GM23338 (cell line): Measurements from ENCODE around the gene TMEM38A. TPM values are rescaled to one million over a fixed set of nuclear protein-coding genes. Genes with fewer than 3 reads are reported as not detected.

Source experiments
- ATAC-seq: fragments of 200-7000 bp; cut with Tn5 transposase; 3 replicates; pipeline ENCODE4 v1.9.1; 2020
- DNase-seq: peaks from one replicate; pipeline ENCODE4 v3.0.0-alpha.2; 2015; ENCODE audit warnings: low spot score
- H2AFZ ChIP-seq: fragments of 200-600 bp; sonication (generic); 2 replicates; pipeline ENCODE4 v1.8.0; 2016; ENCODE audit warnings: antibody characterized with exemption, mild to moderate bottlenecking, moderate library complexity
- H3F3A ChIP-seq: fragments of 200-600 bp; sonication (generic); replicated peaks from 2 replicates; pipeline ENCODE4 v1.8.0; 2017; ENCODE audit warnings: antibody characterized with exemption, mixed run types, low read depth
- H3K27ac ChIP-seq: fragments of 200-600 bp; sonication (generic); 2 replicates; pipeline ENCODE4 v1.6.1; 2016; ENCODE audit warnings: low read depth
- H3K27me3 ChIP-seq: fragments of 200-600 bp; sonication (generic); 2 replicates; pipeline ENCODE4 v1.8.0; 2016; ENCODE audit warnings: mild to moderate bottlenecking, mixed run types, moderate library complexity; ENCODE audit not compliant: insufficient read depth
- H3K36me3 ChIP-seq: fragments of 200-600 bp; sonication (generic); 2 replicates; pipeline ENCODE4 v1.8.0; 2016; ENCODE audit warnings: mild to moderate bottlenecking; ENCODE audit not compliant: insufficient read depth
- H3K4me1 ChIP-seq: fragments of 200-600 bp; sonication (generic); 2 replicates; pipeline ENCODE4 v1.8.0; 2016; ENCODE audit warnings: mild to moderate bottlenecking, moderate library complexity; ENCODE audit not compliant: insufficient read depth
- H3K4me2 ChIP-seq: fragments of 200-600 bp; sonication (generic); 2 replicates; pipeline ENCODE4 v1.7.1; 2017; ENCODE audit warnings: mixed run types
- H3K4me3 ChIP-seq: fragments of 200-600 bp; sonication (generic); 2 replicates; pipeline ENCODE4 v1.6.1; 2016; ENCODE audit warnings: mixed run types
- H3K79me2 ChIP-seq: fragments of 200-600 bp; sonication (generic); replicated peaks from 2 replicates; pipeline ENCODE4 v1.8.0; 2017; ENCODE audit warnings: mild to moderate bottlenecking; ENCODE audit not compliant: insufficient read depth
- H3K9me2 ChIP-seq: fragments of 200-600 bp; sonication (generic); 2 replicates; pipeline ENCODE4 v1.8.0; 2017; ENCODE audit not compliant: insufficient read depth
- H4K20me1 ChIP-seq: fragments of 200-600 bp; sonication (generic); replicated peaks from 2 replicates; pipeline ENCODE4 v1.8.0; 2017; ENCODE audit warnings: mild to moderate bottlenecking; ENCODE audit not compliant: insufficient read depth
- H3K27ac Mint-ChIP-seq: 2 replicates; pipeline ENCODE4 v1.8.0; 2020; ENCODE audit warnings: inconsistent platforms, mild to moderate bottlenecking, moderate library complexity, mixed read lengths
- H3K27me3 Mint-ChIP-seq: 3 replicates; pipeline ENCODE4 v1.8.0; 2022; ENCODE audit warnings: low read depth, mild to moderate bottlenecking, moderate library complexity, mixed read lengths, inconsistent platforms; ENCODE audit not compliant: insufficient read depth, poor library complexity
- H3K36me3 Mint-ChIP-seq: 3 replicates; pipeline ENCODE4 v1.8.0; 2021; ENCODE audit warnings: low read depth, mild to moderate bottlenecking, inconsistent platforms, moderate library complexity, mixed read lengths
- H3K4me1 Mint-ChIP-seq: 3 replicates; pipeline ENCODE4 v1.8.0; 2020; ENCODE audit warnings: mild to moderate bottlenecking, inconsistent platforms, mixed read lengths
- H3K4me3 Mint-ChIP-seq: 3 replicates; pipeline ENCODE4 v1.8.0; 2021; ENCODE audit warnings: moderate library complexity, mild to moderate bottlenecking, inconsistent platforms, mixed read lengths
- H3K9me3 Mint-ChIP-seq: 3 replicates; pipeline ENCODE4 v1.8.0; 2020; ENCODE audit warnings: moderate library complexity, mild to moderate bottlenecking, inconsistent platforms, mixed read lengths
- CREB1 ChIP-seq: fragments of 250-450 bp; sonication (Bioruptor Pico); IDR thresholded peaks from 2 replicates; pipeline ENCODE4 v1.5.0; 2020; ENCODE audit warnings: low read depth, mild to moderate bottlenecking, moderate library complexity
- EZH2 ChIP-seq: fragments of 200-600 bp; sonication (generic); IDR thresholded peaks from one replicate; pipeline ENCODE4 v1.8.0; 2017; ENCODE audit warnings: antibody characterized with exemption, mild to moderate bottlenecking, low read depth; ENCODE audit not compliant: unreplicated experiment
- EZH2phosphoT487 ChIP-seq: fragments of 200-600 bp; sonication (generic); IDR thresholded peaks from one replicate; pipeline ENCODE4 v1.8.1; 2018; ENCODE audit warnings: antibody characterized with exemption; ENCODE audit not compliant: unreplicated experiment
- JUNB ChIP-seq: IDR thresholded peaks from one replicate; pipeline ENCODE4 v1.6.1; 2016; ENCODE audit warnings: antibody characterized with exemption; ENCODE audit not compliant: unreplicated experiment
- NANOG ChIP-seq: IDR thresholded peaks from 2 replicates; pipeline ENCODE4 v1.6.1; 2016; ENCODE audit warnings: antibody characterized with exemption, borderline replicate concordance
- POLR2AphosphoS5 ChIP-seq: IDR thresholded peaks from 2 replicates; pipeline ENCODE4 v1.6.1; 2016; ENCODE audit warnings: antibody characterized with exemption, low read depth
- STAT1 ChIP-seq: IDR thresholded peaks from one replicate; pipeline ENCODE4 v1.6.1; 2016; ENCODE audit warnings: antibody characterized with exemption; ENCODE audit not compliant: unreplicated experiment
- ZNF114 ChIP-seq: fragments of 250-450 bp; sonication (Bioruptor Pico); IDR thresholded peaks from 2 replicates; pipeline ENCODE4 v1.5.0; 2020; ENCODE audit warnings: mild to moderate bottlenecking, moderate library complexity
- ZNF331 ChIP-seq: fragments of 250-450 bp; sonication (Bioruptor Pico); IDR thresholded peaks from 2 replicates; pipeline ENCODE4 v1.5.0; 2020; ENCODE audit warnings: low read depth, mild to moderate bottlenecking, moderate library complexity
- polyA plus RNA-seq: library from polyadenylated mRNA; unstranded; fragments of >200 nt; fragmentation: Nextera tagmentation; extraction: Ambion mirVana; gene quantifications from 2 replicates; pipeline ENCODE4 v1.2.1, GENCODE V29; 2016
- total RNA-seq: library from RNA; depleted of rRNA; stranded (reverse); fragments of >200 nt; shearing (Covaris generic); gene quantifications from 2 replicates; pipeline ENCODE4 v1.2.3, GENCODE V29; 2014
- TF ChIP-seq, protein P1 (sequence below), 2 experiments: fragments of 200-600 bp in 1 of 2; sonication (generic) in 1 of 2; conservative IDR thresholded peaks; 2 replicates each; pipeline versions ENCODE4 v1.5.1 to v1.6.1; 2016 to 2017; ENCODE audit warnings: antibody characterized with exemption in 2 of 2, low read depth in 2 of 2, mild to moderate bottlenecking in 2 of 2, moderate library complexity in 1 of 2
- TF ChIP-seq, protein P2 (sequence below): IDR thresholded peaks from one replicate; pipeline ENCODE4 v1.6.1; 2018; ENCODE audit warnings: antibody characterized with exemption; ENCODE audit not compliant: unreplicated experiment
- TF ChIP-seq, protein P3 (sequence below): IDR thresholded peaks from 2 replicates; pipeline ENCODE4 v1.6.1; 2016; ENCODE audit warnings: antibody characterized with exemption
- TF ChIP-seq, protein P4 (sequence below): fragments of 250-450 bp; sonication (Bioruptor Pico); IDR thresholded peaks from 2 replicates; pipeline ENCODE4 v1.5.0; 2020; ENCODE audit warnings: mild to moderate bottlenecking, moderate library complexity

The TMEM38A gene
- total and polyA plus RNA-seq, 2 experiments from 2014 or later, result 5.9 to 14.1 TPM

DNA sequence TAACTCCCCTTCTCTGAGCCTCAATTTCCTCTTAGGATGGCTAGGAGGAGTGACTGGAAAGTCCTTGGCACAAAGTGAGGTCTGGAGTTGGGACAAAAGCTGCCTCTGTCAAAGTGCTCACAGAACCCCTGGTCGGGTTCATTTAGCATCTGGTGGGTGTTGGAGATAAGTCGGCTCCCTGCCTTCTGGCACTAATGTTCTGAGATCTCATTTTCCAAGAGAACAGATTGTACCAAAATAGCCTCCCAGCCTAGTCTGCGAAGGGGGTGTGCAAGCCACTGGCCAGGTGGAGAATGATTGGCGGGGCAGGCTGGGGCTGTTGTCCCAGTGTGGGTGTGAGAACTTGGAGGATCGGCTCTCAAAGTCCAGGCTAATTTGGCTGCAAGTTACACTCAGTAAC, 38.0 kb downstream of the TMEM38A start:
- H3K36me3 Mint-ChIP-seq, result no peaks in the 10 kb centered on the region
- ATAC-seq, result no peak
- H3K4me2 ChIP-seq, result no peak overlapping the region
- H3K4me3 ChIP-seq, result no peak overlapping the region
- no peaks in the 10 kb centered on the region for H3F3A ChIP-seq
- no peaks in the 10 kb centered on the region for H3K27me3 ChIP-seq
- no peaks in the 10 kb centered on the region for H3K4me1 ChIP-seq
- H3K4me3 Mint-ChIP-seq, result no peak overlapping the region
- H3K9me3 Mint-ChIP-seq, result peaks cover 2% of the 10 kb centered on the region; the same call in 1 of the 3 replicates
- no peaks in the 10 kb centered on the region for H3K9me2 ChIP-seq
- H3K27ac Mint-ChIP-seq, result no peak overlapping the region
- no peak for DNase-seq
- H4K20me1 ChIP-seq, result no peaks in the 10 kb centered on the region
- H3K36me3 ChIP-seq, result no peaks in the 10 kb centered on the region
- TF ChIP-seq EZH2 (no peak), STAT1 (no peak), EZH2phosphoT487 (no peak), POLR2AphosphoS5 (no peak), ZNF114 (CRISPR knock-in tag) (no peak), ZNF331 (CRISPR knock-in tag) (no peak), JUNB (no peak), NANOG (no peak), CREB1 (CRISPR knock-in tag) (no peak)
- TF ChIP-seq, protein P1, sequence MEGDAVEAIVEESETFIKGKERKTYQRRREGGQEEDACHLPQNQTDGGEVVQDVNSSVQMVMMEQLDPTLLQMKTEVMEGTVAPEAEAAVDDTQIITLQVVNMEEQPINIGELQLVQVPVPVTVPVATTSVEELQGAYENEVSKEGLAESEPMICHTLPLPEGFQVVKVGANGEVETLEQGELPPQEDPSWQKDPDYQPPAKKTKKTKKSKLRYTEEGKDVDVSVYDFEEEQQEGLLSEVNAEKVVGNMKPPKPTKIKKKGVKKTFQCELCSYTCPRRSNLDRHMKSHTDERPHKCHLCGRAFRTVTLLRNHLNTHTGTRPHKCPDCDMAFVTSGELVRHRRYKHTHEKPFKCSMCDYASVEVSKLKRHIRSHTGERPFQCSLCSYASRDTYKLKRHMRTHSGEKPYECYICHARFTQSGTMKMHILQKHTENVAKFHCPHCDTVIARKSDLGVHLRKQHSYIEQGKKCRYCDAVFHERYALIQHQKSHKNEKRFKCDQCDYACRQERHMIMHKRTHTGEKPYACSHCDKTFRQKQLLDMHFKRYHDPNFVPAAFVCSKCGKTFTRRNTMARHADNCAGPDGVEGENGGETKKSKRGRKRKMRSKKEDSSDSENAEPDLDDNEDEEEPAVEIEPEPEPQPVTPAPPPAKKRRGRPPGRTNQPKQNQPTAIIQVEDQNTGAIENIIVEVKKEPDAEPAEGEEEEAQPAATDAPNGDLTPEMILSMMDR (conservative IDR thresholded peaks at IDR 0.05; ENCODE audit: low read depth in 2 of 2), result no peak
- TF ChIP-seq, protein P2, sequence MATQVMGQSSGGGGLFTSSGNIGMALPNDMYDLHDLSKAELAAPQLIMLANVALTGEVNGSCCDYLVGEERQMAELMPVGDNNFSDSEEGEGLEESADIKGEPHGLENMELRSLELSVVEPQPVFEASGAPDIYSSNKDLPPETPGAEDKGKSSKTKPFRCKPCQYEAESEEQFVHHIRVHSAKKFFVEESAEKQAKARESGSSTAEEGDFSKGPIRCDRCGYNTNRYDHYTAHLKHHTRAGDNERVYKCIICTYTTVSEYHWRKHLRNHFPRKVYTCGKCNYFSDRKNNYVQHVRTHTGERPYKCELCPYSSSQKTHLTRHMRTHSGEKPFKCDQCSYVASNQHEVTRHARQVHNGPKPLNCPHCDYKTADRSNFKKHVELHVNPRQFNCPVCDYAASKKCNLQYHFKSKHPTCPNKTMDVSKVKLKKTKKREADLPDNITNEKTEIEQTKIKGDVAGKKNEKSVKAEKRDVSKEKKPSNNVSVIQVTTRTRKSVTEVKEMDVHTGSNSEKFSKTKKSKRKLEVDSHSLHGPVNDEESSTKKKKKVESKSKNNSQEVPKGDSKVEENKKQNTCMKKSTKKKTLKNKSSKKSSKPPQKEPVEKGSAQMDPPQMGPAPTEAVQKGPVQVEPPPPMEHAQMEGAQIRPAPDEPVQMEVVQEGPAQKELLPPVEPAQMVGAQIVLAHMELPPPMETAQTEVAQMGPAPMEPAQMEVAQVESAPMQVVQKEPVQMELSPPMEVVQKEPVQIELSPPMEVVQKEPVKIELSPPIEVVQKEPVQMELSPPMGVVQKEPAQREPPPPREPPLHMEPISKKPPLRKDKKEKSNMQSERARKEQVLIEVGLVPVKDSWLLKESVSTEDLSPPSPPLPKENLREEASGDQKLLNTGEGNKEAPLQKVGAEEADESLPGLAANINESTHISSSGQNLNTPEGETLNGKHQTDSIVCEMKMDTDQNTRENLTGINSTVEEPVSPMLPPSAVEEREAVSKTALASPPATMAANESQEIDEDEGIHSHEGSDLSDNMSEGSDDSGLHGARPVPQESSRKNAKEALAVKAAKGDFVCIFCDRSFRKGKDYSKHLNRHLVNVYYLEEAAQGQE, result no peak
- TF ChIP-seq, protein P3, sequence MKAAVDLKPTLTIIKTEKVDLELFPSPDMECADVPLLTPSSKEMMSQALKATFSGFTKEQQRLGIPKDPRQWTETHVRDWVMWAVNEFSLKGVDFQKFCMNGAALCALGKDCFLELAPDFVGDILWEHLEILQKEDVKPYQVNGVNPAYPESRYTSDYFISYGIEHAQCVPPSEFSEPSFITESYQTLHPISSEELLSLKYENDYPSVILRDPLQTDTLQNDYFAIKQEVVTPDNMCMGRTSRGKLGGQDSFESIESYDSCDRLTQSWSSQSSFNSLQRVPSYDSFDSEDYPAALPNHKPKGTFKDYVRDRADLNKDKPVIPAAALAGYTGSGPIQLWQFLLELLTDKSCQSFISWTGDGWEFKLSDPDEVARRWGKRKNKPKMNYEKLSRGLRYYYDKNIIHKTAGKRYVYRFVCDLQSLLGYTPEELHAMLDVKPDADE, result no peak
- TF ChIP-seq, protein P4, sequence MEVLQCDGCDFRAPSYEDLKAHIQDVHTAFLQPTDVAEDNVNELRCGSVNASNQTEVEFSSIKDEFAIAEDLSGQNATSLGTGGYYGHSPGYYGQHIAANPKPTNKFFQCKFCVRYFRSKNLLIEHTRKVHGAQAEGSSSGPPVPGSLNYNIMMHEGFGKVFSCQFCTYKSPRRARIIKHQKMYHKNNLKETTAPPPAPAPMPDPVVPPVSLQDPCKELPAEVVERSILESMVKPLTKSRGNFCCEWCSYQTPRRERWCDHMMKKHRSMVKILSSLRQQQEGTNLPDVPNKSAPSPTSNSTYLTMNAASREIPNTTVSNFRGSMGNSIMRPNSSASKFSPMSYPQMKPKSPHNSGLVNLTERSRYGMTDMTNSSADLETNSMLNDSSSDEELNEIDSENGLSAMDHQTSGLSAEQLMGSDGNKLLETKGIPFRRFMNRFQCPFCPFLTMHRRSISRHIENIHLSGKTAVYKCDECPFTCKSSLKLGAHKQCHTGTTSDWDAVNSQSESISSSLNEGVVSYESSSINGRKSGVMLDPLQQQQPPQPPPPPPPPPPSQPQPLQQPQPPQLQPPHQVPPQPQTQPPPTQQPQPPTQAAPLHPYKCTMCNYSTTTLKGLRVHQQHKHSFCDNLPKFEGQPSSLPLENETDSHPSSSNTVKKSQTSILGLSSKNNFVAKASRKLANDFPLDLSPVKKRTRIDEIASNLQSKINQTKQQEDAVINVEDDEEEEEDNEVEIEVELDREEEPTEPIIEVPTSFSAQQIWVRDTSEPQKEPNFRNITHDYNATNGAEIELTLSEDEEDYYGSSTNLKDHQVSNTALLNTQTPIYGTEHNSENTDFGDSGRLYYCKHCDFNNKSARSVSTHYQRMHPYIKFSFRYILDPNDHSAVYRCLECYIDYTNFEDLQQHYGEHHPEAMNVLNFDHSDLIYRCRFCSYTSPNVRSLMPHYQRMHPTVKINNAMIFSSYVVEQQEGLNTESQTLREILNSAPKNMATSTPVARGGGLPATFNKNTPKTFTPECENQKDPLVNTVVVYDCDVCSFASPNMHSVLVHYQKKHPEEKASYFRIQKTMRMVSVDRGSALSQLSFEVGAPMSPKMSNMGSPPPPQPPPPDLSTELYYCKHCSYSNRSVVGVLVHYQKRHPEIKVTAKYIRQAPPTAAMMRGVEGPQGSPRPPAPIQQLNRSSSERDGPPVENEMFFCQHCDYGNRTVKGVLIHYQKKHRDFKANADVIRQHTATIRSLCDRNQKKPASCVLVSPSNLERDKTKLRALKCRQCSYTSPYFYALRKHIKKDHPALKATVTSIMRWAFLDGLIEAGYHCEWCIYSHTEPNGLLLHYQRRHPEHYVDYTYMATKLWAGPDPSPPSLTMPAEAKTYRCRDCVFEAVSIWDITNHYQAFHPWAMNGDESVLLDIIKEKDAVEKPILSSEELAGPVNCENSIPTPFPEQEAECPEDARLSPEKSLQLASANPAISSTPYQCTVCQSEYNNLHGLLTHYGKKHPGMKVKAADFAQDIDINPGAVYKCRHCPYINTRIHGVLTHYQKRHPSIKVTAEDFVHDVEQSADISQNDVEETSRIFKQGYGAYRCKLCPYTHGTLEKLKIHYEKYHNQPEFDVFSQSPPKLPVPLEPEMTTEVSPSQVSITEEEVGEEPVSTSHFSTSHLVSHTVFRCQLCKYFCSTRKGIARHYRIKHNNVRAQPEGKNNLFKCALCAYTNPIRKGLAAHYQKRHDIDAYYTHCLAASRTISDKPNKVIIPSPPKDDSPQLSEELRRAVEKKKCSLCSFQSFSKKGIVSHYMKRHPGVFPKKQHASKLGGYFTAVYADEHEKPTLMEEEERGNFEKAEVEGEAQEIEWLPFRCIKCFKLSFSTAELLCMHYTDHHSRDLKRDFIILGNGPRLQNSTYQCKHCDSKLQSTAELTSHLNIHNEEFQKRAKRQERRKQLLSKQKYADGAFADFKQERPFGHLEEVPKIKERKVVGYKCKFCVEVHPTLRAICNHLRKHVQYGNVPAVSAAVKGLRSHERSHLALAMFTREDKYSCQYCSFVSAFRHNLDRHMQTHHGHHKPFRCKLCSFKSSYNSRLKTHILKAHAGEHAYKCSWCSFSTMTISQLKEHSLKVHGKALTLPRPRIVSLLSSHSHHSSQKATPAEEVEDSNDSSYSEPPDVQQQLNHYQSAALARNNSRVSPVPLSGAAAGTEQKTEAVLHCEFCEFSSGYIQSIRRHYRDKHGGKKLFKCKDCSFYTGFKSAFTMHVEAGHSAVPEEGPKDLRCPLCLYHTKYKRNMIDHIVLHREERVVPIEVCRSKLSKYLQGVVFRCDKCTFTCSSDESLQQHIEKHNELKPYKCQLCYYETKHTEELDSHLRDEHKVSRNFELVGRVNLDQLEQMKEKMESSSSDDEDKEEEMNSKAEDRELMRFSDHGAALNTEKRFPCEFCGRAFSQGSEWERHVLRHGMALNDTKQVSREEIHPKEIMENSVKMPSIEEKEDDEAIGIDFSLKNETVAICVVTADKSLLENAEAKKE (CRISPR knock-in tag), result no peak
- H3K27me3 Mint-ChIP-seq, result peaks cover 7% of the 10 kb centered on the region
- no peak overlapping the region for H3K27ac ChIP-seq
- no peaks in the 10 kb centered on the region for H3K4me1 Mint-ChIP-seq
- no peak overlapping the region for H2AFZ ChIP-seq
- no peaks in the 10 kb centered on the region for H3K79me2 ChIP-seq
